Left lobe of liver (tissue), 2 donors: ENCODE data around the gene NCOA3. TPM values are rescaled to one million over a fixed set of nuclear protein-coding genes. Genes with fewer than 3 reads are reported as not detected.

Source experiments
- ATAC-seq: fragments of 200-7000 bp; cut with Tn5 transposase; one replicate; pipeline ENCODE4 v1.9.1; 2020; ENCODE audit warnings: mild to moderate bottlenecking, moderate library complexity
- DNase-seq: peaks from one replicate; pipeline ENCODE4 v3.0.0-alpha.2; 2020; ENCODE audit warnings: low spot score
- total RNA-seq: library from RNA; stranded (reverse); gene quantifications from one replicate; pipeline ENCODE4 v1.2.1, GENCODE V29; 2021
- donor health status: DM: no; HTN: no; CAD: no; lungs with moderate emphysema.
- donor health status: DM: no; HTN: yes; CAD: no.

NCOA3 gene
- total RNA-seq, 1 donor from 2014 or later = 11.2 TPM

DNA sequence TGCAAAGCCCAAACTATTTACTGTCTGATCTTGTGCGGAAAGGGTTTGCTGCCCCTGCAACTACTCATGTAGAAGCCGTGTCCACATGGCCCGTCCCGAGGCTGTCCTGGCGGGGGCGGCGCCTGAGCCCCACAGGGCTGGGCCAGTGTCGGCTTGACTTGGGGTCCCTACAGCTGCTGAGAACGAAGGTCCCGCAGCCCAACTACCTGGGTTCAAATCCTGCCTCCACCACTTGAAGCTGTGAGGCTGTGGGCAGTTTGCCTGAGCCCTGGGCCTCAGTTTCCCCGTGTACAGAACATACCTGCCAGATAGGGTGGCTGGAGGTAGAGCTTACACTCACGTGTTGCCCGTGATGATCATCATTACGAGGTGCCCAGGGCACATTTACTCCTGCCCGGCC, 172.5 kb downstream of the NCOA3 start:
- ATAC-seq (no peak), DNase-seq (no peak)

DNA sequence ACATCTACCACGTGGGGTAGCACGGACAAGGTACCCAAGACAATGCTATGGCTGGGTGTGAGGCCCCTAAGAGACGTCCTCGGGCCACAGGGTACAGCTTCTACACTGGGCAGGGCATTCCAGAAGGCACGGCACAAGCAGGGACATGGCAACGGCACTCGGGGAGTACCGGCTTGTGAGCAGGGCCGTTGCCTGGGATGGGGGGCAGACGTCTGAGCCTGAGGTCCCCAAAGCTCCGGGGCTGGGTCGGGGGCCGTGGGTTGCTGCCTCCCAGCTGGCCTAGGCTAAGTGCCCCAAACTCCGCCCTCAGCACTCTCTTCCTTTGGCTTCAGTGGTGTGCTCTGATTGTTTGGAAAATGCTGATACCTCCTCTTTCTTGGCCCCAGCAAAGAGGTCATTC, 173.0 kb downstream of the NCOA3 start:
- ATAC-seq = no peak
- no peak for DNase-seq

DNA sequence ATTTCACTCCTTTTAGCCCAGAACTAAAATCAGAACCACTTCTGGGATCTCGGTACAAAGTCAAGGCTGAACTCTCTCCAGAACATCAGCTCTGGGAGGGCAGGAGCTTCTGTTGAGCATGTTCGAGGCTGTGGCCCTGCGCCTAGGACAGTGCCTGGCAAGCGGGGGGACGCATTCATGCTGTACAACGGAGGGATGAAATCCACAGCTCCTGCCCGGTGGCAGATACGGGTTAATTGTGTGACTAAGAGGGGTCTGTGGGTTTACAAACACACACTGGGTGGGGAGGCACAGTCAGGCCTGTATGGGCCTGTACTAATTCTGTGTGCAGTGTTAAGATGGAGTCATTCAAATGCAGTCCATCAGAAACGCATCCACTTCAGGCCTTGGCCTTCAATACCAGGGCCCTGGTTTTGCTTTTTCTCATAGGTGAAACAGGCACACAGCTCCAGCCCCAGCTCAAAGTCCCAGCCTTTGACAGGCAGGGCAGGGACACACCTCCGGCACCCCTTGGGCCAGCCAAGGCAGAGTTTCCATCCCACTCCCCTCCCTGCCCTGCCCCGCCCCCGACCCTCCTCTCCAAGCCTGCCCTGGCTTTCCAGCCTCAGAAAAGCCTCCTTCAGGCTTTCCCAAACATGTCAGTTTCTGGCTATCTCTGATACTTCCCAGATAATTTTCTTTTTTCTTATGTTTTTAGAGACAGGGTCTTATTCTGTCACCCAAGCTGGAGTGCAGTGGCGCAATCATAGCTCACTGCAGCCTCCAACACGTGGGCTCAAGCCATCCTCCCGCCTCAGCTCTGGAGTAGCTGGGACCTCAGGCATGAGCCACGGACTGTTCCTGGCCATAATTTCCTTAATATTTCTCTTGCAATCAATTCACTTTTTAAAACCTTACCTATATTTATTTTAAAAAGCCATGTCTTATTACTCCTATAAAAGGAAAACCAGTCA, 173.8 kb downstream of the NCOA3 start:
- ATAC-seq (no peak), DNase-seq (no peak)

DNA sequence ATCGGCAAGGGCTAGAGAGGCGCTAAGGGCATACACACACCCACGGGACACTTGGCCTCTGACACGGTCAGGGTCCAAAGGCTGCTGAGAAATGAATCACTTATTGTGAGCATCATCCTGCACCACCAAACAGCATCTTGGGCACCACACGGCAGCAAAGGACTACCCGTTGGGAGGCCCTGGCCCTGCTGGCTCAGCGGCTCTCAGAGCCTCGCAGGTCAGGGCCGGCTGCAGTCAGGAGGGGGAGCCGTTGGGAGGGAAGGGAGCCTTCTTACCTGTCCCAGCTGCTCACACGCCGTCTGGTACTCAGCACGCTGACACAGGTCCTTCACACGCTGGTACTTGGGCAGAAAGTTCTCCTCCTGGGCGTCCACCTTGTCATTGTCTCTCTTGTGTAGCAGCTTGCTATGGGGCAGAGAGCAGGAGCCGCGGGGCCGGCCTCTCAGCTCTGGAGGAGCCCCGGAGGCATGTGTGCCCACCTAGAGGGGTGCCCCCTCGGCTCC, 174.6 kb downstream of the NCOA3 start:
- ATAC-seq (no peak), DNase-seq (no peak)

DNA sequence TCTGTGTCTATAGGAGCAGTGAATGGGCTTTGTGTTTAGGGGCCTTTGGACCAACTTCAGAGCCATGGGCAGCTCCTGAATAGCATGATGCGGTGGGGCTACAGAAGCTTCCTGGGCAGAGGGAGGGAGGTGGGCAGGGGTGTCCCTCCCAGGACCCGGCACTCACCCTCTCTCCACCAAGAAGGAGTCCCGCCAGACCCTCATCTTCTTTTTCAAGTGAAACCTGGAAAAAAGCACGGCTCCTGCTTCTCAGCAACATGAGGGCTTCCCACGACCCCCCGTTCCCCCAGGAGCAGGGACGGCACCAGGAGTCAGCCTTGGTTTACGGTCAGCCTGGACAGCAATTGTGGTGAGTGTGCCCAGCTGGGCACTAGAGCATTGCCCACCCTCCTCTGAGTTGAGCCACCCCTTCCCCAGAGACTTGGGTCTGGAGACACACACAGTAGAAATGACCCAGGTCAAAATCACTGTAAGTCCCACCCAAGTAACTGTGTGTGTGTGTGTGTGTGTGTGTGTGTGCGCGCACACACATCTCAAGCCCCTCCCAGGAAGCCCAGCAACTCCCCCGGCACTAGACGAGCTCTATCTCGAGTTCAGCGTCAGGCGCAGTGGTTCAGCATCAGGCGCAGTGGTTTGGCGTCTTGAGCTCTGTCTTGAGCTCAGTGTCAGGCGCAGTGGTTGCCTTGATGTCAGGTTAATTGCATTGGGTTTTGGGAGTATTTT, 175.4 kb downstream of the NCOA3 start:
- DNase-seq = no peak
- ATAC-seq = no peak

DNA sequence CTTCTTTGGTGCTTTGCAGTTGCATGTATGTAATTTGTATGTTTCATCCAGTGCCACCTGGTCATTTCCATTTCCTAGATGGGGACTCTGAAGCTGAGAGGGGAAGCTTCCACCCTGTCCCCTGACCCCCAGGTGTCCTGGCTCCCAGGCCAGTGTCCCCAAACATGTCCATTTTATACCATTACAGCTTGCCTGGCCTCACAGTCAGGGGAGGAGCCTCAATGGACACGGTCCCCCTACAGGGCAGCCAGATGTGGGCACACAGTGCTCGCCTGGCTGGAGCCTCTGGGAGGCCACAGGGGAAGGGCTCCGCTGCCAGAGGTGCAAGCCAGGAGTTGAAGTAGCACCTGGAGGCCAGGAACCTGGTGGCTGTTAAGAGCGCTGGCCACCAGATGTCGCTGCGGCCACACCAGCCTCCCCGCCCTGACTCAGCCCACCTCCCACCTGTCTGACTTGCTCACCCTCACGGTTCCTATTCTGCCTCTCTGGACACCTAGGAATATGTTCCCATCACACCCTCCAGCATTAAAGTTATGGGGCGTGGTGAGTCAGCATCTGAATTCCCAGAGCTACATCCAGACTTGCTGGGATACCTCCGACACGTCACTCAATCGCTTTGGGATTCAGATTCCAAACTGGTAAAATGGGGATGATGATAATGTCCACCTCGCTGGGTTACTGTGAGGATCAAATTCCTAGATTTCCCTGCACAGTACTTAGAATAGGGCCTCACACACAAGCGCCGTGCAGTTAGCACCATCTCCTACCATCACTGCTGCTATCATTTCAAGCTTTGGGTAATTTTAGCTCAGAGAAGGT, 176.2 kb downstream of the NCOA3 start:
- peak; percentile 67 for DNase-seq
- ATAC-seq = peak; percentile 77

DNA sequence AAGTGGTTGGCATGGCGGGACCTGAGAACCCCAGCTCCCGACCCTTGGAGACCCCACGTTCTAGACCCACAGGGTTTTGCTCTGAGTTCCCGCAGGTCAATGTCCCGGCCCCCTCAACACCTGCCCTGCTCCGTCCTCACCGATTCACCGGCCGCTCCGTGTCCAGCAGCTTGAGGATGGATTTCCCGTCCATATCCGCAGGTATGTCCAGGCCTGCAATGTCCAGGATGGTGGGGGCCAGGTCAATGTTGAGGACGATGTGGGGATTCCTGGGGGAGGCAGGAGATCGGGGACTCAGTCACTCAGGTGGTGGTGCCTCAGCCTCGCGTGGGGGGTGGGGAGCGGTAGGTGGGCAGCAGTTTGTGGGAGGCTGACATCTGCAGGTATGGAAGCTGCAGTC, 176.8 kb downstream of the NCOA3 start:
- no peak for ATAC-seq
- no peak for DNase-seq

DNA sequence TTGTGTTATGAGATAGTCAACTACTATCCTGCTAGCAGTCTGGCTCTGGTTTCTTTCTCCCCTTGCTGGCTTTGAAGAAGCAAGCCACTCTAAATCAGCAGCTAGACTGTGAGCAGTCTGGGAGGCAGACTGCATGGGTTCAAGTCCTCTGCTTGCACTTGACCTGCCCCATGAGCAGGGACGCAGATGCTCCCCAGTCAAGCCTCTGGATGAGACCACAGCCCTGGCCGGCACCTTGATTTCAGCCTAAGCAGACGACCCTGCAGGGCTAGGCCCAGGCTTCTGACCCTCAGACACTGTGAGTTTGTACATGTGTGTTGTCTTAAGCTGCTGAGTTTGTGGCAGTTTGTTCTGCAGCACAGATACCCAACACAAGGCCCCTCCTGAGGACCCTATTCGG, 177.8 kb downstream of the NCOA3 start:
- no peak for ATAC-seq
- DNase-seq = no peak

DNA sequence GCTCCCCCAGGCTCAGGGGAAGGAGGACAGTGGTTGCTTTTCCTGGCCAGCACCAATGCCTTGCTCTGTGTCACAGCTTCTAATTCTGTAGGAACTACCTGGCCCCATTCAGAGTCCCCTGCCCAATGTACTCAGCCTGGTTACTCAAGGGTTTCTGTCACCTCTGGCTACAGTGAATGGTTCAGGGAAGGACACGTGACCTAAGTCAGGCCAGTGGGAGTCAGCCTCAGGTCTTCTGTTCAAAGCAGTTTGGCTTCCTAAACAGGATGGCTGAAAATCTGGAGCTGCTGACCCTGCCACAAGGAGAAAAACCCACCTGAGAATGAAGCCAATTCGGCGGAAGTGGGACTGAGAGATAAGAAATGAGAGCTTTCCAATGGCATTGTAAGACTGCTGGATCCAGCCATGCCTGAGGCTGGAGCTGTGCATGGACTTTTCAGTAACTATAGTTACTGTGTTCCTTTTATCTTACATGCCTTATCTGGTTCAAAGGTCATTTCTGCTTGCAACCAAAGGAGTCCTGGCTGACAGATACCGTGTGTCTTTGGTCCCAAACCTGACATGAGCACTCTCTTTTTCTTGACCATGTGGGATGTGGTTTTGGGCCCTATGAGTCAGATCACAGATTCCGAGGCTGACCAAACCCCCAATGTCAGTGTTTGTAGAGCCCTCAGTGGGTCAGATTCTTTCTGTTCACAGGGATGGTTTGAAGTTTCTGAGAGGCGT, 179.3 kb downstream of the NCOA3 start:
- DNase-seq (no peak), ATAC-seq (no peak)

DNA sequence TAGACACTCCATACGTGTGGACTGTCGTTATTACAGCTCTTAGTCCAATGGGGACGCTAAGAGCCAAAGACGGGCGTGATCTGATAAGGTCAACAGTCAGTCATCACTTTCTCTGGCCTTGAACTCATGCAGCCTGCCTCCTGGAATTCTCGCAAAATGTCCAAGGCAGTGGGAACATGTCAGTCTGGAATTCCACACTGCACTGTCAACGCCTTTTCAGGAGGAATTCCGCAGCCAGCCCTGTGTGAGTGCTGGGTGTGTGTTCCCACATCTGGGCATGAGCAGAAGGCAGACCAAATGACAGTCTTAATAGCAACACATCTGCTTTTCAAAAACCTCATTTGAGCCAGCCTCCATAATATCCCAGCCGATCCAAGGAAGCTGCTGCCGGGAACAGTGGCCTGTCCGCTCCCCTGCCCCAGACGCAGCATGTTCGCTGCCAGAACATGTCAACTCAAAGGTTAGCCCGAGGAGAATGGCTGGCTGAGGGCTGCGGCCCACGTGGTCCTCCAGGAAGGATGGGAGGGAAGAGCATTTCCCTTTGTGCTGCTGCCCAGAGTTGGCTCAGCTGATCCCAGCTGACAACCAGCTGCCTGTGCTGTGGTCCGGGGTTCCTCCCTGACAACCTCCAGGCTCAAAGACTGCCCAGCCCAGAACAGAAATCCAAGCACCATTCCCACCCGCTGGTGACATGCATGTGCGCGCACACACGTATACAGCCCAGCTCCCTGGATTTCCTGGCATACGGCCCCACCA, 180.5 kb downstream of the NCOA3 start:
- peak; percentile 61 for DNase-seq
- peak; percentile 54 for ATAC-seq

DNA sequence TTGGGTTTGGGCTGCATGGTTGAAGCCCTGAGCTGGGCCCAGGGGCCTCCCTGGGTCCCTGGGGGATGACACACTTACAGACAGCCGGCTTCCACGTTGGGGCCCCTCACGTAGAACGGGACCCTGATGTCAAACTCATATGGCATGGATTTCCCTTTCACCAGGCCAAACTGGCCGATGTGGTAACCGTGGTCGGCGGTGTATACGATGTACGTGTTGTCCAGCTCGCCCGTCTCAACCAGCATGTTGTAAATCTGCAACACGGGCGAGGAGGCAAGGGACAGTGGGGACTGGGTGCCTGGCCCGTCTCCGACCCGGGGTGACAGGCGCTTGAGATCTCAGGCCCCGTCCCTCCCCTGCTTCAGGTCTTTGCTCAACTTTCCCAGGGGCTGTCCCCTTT, 181.2 kb downstream of the NCOA3 start:
- ATAC-seq (no peak), DNase-seq (no peak)

DNA sequence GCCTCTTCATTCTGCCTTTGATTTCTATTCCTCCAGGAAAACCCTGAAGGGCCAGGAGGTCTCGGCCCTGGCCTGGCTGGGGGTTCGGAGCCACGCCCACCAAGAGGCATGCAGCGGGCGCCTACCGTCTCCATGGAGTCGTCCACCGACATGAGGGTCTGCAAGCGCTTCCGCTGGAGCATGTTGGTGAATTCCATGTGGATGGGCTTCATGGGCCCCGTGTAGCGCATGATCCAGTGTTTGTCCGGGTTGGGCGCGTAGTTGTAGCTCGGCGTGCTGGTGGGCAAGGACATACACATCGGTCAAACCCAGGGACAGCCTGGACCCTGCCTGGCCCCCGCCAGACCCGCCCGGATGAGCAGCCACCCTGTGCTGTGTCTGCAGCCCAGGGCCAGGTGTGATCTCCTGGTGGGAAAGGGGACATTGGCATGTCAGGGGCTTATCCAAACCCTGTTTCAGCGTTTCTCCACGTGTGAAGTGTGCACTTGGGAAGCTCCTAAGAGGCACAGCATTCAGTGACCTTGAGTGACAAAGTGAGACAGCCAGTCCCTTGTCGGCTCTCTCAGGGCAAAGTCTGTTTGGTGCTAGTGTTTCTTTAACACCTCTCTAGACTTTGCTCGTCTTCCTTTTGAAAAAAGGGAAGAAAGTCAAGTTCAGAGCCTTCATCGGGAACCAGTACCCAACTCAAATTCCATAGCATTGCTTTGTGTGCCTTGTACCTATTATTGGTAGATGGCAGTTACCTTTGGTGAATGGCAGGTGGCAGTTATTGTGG, 182.8 kb downstream of the NCOA3 start:
- DNase-seq = no peak
- no peak for ATAC-seq

DNA sequence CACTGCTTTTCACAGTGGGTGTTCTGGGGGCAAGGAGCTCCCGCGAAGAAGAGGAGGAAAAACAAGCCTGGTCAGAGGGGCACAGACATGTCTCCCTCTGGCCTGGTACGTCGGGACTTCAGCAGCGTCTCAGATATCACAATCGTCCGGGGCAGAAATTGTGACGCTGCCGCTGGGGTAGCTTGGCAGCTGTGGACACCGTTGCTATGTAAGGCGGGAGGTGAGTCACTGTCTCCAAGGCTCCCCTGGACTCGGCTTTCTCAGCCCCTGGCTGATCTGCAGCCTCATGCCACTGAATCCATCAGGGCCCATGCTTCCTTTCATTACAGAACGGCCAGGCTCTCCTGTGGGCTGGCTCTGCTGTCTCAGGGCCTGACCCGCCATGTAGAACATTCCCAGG, 184.9 kb downstream of the NCOA3 start:
- ATAC-seq = no peak

DNA sequence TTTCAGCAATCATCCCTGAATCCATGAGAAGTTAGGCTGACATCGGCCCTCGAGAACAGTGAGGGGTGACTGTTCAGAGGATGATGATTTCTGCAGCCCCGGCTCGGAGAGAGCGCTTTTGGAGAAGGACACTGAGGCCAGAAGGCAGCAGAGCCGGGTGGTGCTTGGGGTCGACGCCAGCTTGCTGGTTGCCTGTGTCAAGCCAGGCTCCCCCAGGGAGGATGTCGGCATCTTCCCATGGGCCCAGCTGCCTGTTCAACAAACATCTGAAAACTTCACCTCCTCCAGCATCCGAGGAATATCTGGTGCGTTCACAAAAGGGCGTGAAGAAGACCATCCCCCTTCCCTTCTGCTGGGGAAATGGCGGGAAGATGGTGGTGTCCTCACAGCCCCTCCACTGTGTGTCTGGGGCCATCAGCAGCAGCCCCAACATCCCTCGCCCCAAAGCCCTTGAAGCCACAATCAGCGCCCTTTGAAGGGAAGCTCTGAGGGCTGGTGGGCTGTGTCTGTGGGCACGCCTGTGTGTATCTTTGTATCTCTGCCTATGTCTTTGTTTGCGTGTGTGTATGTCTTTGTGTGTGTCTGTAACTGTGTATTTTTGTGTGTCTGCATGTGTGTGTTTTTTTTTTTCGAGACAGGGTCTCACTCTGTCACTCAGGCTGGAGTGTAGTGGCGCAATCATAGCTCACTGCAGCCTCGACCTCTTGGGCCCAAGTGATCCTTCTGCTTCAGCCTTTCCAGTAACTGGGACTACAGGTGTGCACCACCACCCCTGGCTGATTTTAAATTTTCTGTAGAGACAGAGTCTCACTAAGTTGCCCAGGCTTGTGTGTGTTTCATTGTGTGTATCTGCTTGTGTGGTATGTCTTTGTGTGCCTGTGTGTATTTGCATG, 185.7 kb downstream of the NCOA3 start:
- DNase-seq (no peak), ATAC-seq (no peak)

More for the DNA sequence above, 184.9 kb downstream of the NCOA3 start:
- no peak for DNase-seq

DNA sequence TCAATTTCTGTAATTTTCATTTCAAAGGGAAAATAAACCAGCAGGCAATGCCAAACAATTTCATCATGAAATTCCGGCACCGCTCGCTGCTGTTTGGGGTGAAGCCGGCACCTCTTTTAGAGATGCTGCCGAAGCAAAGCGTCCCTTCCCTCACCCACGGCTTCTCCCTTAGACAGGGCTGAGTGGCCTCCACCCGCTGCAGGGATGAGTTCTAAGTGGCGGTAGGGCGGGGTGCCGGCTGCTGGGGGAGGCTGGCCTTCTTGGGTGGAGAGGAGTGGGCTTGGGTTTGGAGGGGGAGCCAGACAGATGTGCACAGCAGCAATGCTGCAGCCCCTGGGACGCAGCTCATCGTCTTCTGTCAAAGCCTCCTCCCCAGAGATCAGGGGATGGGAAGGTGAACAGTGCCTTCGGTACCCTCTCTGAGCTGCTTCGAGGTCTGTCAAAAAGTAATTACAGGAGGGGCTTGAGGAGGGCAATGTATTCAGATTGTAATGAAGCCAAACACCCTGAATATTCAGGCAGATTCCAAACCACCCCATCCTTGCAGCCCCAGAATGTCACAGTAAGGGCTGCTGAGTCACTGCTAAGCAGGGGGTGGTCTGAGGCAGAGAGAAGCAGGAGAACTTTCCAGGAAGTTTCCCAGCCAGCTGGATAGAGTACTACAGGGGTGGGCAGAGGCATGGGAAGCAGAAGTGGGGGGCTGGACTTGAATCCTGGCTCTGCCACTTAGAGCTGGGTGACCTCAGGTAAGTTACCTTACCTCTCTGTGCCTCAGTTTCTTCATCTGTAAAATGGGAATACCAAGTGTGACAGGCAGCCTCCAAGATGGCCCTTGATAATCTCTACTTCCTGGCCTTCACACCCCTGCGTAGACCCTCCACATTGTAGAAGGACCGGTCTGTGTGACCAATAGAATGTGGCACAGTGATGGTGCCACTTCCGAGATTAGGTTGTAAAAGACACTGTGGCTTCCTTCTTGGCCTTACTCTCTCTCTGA, 187.0 kb downstream of the NCOA3 start:
- ATAC-seq (no peak), DNase-seq (no peak)

DNA sequence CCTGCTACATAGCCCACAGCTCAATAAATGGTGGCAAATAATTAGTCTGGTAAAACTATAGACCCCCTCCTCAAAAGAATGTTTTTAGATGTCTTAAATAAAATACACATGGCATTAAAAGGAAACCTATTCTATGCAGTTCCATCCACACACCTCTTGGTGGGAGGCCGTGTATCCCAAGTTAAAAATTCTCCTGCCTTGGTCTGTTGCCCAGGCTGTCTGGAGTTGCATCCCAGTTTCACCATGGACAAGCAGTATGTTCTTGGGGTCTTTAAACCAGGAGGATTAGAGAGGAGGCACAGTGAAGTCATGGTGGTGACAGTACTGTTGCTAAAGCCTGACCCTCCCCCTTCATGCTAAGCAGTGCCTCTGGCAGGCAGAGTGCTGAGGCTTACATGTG, 188.0 kb downstream of the NCOA3 start:
- peak; percentile 81 for ATAC-seq

DNA sequence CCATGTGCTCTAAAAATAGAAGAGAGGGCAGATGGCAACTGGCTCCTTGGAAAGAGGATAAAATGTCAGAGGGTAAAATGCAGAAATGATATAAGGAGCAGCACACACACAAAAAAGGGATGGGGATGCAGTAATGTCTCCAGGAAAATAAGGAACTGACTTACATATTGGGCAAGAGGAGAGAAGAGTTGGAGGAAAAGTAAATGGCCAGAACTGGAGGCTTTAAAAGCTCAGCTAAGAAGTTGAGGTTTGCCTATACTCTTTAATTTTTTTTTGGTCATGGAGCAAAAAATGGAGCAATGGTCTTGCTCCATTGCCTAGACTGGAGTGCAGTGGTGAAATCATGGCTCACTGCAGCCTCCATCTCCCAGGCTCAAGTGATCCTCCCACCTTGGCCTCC, 189.9 kb downstream of the NCOA3 start:
- no peak for DNase-seq
- ATAC-seq = no peak

More for the DNA sequence above, 188.0 kb downstream of the NCOA3 start:
- no peak for DNase-seq
